Measurements from ENCODE around the gene CDK7.
"Not testable (repeated sequence)": the region's sequence is repeated elsewhere in the genome, so short reads cannot be mapped to it uniquely, and the experiment has no call there.

DNA sequence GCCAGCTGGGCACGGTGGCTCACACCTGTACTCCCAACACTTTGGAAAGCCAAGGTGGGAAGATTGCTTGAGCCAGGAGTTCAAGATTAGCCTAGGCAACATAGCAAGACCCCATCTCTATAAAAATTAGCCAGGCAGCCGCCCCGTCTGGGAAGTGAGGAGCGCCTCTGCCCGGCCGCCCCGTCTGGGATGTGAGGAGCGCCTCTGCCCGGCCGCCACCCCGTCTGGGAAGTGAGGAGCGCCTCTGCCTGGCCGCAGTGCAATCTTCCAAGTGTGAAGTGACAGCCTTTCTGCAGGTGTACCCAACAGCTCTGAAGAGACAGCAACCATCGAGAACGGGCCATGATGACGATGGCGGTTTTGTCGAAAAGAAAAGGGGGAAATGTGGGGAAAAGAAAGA is 14.3 kb upstream of the CDK7 start:
- TF ChIP-seq, protein P1, sequence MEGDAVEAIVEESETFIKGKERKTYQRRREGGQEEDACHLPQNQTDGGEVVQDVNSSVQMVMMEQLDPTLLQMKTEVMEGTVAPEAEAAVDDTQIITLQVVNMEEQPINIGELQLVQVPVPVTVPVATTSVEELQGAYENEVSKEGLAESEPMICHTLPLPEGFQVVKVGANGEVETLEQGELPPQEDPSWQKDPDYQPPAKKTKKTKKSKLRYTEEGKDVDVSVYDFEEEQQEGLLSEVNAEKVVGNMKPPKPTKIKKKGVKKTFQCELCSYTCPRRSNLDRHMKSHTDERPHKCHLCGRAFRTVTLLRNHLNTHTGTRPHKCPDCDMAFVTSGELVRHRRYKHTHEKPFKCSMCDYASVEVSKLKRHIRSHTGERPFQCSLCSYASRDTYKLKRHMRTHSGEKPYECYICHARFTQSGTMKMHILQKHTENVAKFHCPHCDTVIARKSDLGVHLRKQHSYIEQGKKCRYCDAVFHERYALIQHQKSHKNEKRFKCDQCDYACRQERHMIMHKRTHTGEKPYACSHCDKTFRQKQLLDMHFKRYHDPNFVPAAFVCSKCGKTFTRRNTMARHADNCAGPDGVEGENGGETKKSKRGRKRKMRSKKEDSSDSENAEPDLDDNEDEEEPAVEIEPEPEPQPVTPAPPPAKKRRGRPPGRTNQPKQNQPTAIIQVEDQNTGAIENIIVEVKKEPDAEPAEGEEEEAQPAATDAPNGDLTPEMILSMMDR (IDR thresholded peaks at IDR 0.05) = not testable (repeated sequence)
- not testable (repeated sequence) for TF ChIP-seq POLR2A, EP300 (IDR thresholded peaks at IDR 0.05)
